IMR-90 (cell line): ENCODE data around the gene FER. TPM values are rescaled to one million over a fixed set of nuclear protein-coding genes. Genes with fewer than 3 reads are reported as not detected.

ENCODE experiments used
- ATAC-seq: fragments of 200-7000 bp; cut with Tn5 transposase; 2 replicates; pipeline ENCODE4 v1.9.1; 2020; ENCODE audit warnings: low read depth, mild to moderate bottlenecking, moderate library complexity
- BruUV-seq: library from RNA; stranded (reverse); fragments of 400-500 nt; replicated peaks from 2 replicates; lab custom pipeline; 2021; lab: Mats Ljungman, UMichigan
- CTCF ChIA-PET: fragments of 300-600 bp; formaldehyde crosslinking; extraction: SDS; loops from one replicate; lab custom pipeline; 2021; ENCODE audit warnings: antibody characterized with exemption; lab: Yijun Ruan, JAX
- POLR2A ChIA-PET: fragments of 300-600 bp; sonication (Branson Sonifier 250); formaldehyde crosslinking; loops from one replicate; lab custom pipeline; 2022; ENCODE audit warnings: antibody characterized with exemption; ENCODE audit not compliant: unreplicated experiment; lab: Charles Lee
- DNase-seq: peaks from one replicate; pipeline ENCODE4 v3.0.0; 2013
- H2AFZ ChIP-seq: replicated peaks from 2 replicates; pipeline ENCODE3; 2013; ENCODE audit warnings: low read length, mild to moderate bottlenecking; ENCODE audit not compliant: poor library complexity
- H2AK5ac ChIP-seq: 2 replicates; pipeline ENCODE4 v1.6.1; 2013; ENCODE audit warnings: low read depth, low read length, inconsistent platforms
- H2AK9ac ChIP-seq: replicated peaks from 2 replicates; pipeline ENCODE3; 2013; ENCODE audit warnings: mild to moderate bottlenecking, low read depth, low read length, moderate library complexity; ENCODE audit not compliant: poor library complexity
- H2BK120ac ChIP-seq: 2 replicates; pipeline ENCODE4 v1.6.1; 2013; ENCODE audit warnings: low read depth, low read length, inconsistent platforms
- H2BK15ac ChIP-seq: 3 replicates; pipeline ENCODE4 v1.6.1; 2013; ENCODE audit warnings: low read depth, low read length, inconsistent platforms
- H2BK20ac ChIP-seq: 2 replicates; pipeline ENCODE4 v1.6.1; 2013; ENCODE audit warnings: low read depth, mild to moderate bottlenecking, inconsistent platforms, low read length, moderate library complexity
- H2BK5ac ChIP-seq: 2 replicates; pipeline ENCODE4 v1.6.1; 2013; ENCODE audit warnings: mild to moderate bottlenecking, low read depth, low read length, inconsistent platforms; ENCODE audit not compliant: poor library complexity, severe bottlenecking
- H3K14ac ChIP-seq: replicated peaks from 2 replicates; pipeline ENCODE4 v1.6.1; 2013; ENCODE audit warnings: low read depth, low read length, inconsistent platforms
- H3K18ac ChIP-seq: 2 replicates; pipeline ENCODE4 v1.6.1; 2013; ENCODE audit warnings: low read depth, low read length, control low read depth
- H3K23ac ChIP-seq: 2 replicates; pipeline ENCODE4 v1.6.1; 2013; ENCODE audit warnings: low read depth, low read length, inconsistent platforms
- H3K27ac ChIP-seq: 2 replicates; pipeline ENCODE4 v1.5.1; 2013; ENCODE audit warnings: mild to moderate bottlenecking, control low read depth, low read length; ENCODE audit not compliant: insufficient read depth
- H3K27me3 ChIP-seq: 2 replicates; pipeline ENCODE4 v1.6.1; 2013; ENCODE audit warnings: low read length; ENCODE audit not compliant: control insufficient read depth, insufficient read depth
- H3K36me3 ChIP-seq: 2 replicates; pipeline ENCODE4 v1.6.1; 2013; ENCODE audit warnings: low read length, mixed read lengths; ENCODE audit not compliant: control insufficient read depth, insufficient read depth
- H3K4ac ChIP-seq: 2 replicates; pipeline ENCODE4 v1.6.1; 2013; ENCODE audit warnings: low read depth, low read length, inconsistent platforms
- H3K4me1 ChIP-seq: 2 replicates; pipeline ENCODE4 v1.6.1; 2013; ENCODE audit warnings: low read length, mixed read lengths; ENCODE audit not compliant: control insufficient read depth, insufficient read depth
- H3K4me2 ChIP-seq: 2 replicates; pipeline ENCODE4 v1.6.1; 2013; ENCODE audit warnings: low read depth, mild to moderate bottlenecking, control low read depth, low read length, moderate library complexity
- H3K4me3 ChIP-seq: 2 replicates; pipeline ENCODE4 v1.5.1; 2013; ENCODE audit warnings: low read depth, mild to moderate bottlenecking, control low read depth, low read length, moderate library complexity; ENCODE audit not compliant: insufficient read depth
- H3K56ac ChIP-seq: 2 replicates; pipeline ENCODE4 v1.6.1; 2013; ENCODE audit warnings: low read length, inconsistent platforms; ENCODE audit not compliant: insufficient read depth; ENCODE audit errors: extremely low read depth
- H3K79me1 ChIP-seq, 2 experiments: 2 replicates each; pipeline ENCODE4 v1.6.1; 2013; ENCODE audit warnings: low read length in 2 of 2, inconsistent platforms in 1 of 2, low read depth in 1 of 2
- H3K9ac ChIP-seq: 2 replicates; pipeline ENCODE4 v1.6.1; 2013; ENCODE audit warnings: low read depth, low read length, control low read depth
- H3K9me1 ChIP-seq: 2 replicates; pipeline ENCODE4 v1.6.1; 2013; ENCODE audit warnings: low read length, inconsistent platforms; ENCODE audit not compliant: insufficient read depth
- H3K9me3 ChIP-seq: 2 replicates; pipeline ENCODE4 v1.6.1; 2013; ENCODE audit warnings: low read length; ENCODE audit not compliant: control insufficient read depth, insufficient read depth
- H4K20me1 ChIP-seq: 2 replicates; pipeline ENCODE4 v1.6.1; 2013; ENCODE audit warnings: low read length, inconsistent platforms; ENCODE audit not compliant: insufficient read depth
- H4K5ac ChIP-seq: 2 replicates; pipeline ENCODE4 v1.6.1; 2013; ENCODE audit warnings: mild to moderate bottlenecking, low read depth, low read length, control low read depth
- H4K8ac ChIP-seq, 2 experiments: 2 replicates each; pipeline ENCODE4 v1.6.1; 2013; ENCODE audit warnings: low read depth in 2 of 2, low read length in 2 of 2, control low read depth in 1 of 2, inconsistent platforms in 1 of 2
- H4K91ac ChIP-seq: 2 replicates; pipeline ENCODE4 v1.6.1; 2013; ENCODE audit warnings: low read depth, low read length, inconsistent platforms; ENCODE audit not compliant: insufficient read depth
- CEBPB ChIP-seq: IDR thresholded peaks from 2 replicates; pipeline ENCODE4 v1.6.1; 2012; ENCODE audit warnings: low read depth, low read length, improper control_type of control experiment
- CHD1 ChIP-seq: IDR thresholded peaks from 2 replicates; pipeline ENCODE4 v1.6.1; 2012; ENCODE audit warnings: low read depth, low read length, improper control_type of control experiment
- FOS ChIP-seq: fragments of 150-350 bp; IDR thresholded peaks from 2 replicates; pipeline ENCODE4 v1.6.1; 2016; ENCODE audit warnings: low read depth, low read length
- MAFK ChIP-seq: IDR thresholded peaks from 2 replicates; pipeline ENCODE4 v1.6.1; 2012; ENCODE audit warnings: low read depth, low read length, improper control_type of control experiment
- MAZ ChIP-seq: IDR thresholded peaks from 2 replicates; pipeline ENCODE4 v1.6.1; 2012; ENCODE audit warnings: low read depth, mild to moderate bottlenecking, low read length, improper control_type of control experiment, moderate library complexity, borderline replicate concordance
- MXI1 ChIP-seq: IDR thresholded peaks from 2 replicates; pipeline ENCODE4 v1.6.1; 2012; ENCODE audit warnings: low read depth, mild to moderate bottlenecking, low read length, moderate library complexity, borderline replicate concordance
- NFE2L2 ChIP-seq: fragments of 150-350 bp; IDR thresholded peaks from 2 replicates; pipeline ENCODE4 v1.6.1; 2016; ENCODE audit warnings: low read depth, mild to moderate bottlenecking, low read length
- POLR2A ChIP-seq: IDR thresholded peaks from 2 replicates; pipeline ENCODE4 v1.6.1; 2012; ENCODE audit warnings: mild to moderate bottlenecking, low read depth, low read length
- RAD21 ChIP-seq: IDR thresholded peaks from 2 replicates; pipeline ENCODE4 v1.6.1; 2012; ENCODE audit warnings: low read length, improper control_type of control experiment
- RCOR1 ChIP-seq: IDR thresholded peaks from 2 replicates; pipeline ENCODE4 v1.6.1; 2012; ENCODE audit warnings: mild to moderate bottlenecking, low read length, improper control_type of control experiment; ENCODE audit not compliant: insufficient replicate concordance
- RFX5 ChIP-seq: IDR thresholded peaks from 2 replicates; pipeline ENCODE4 v1.8.0; 2012; ENCODE audit warnings: low read depth, mild to moderate bottlenecking, low read length, moderate library complexity
- SMC3 ChIP-seq: fragments of 150-350 bp; IDR thresholded peaks from 2 replicates; pipeline ENCODE4 v1.6.1; 2016; ENCODE audit warnings: low read depth, mild to moderate bottlenecking, antibody characterized with exemption, low read length, moderate library complexity
- WGBS, 2 experiments: methylation state at CpG; one replicate each; pipeline versions ENCODE4 v1.1.5 to v1.1.7; 2013; ENCODE audit warnings: missing lambda C conversion rate in 2 of 2; ENCODE audit not compliant: insufficient read length in 1 of 2; ENCODE audit errors: extremely low coverage in 2 of 2; 5-methylcytosine and 5-hydroxymethylcytosine counted together
- dilution Hi-C: fragments of 300-500 bp; cut with HindIII; formaldehyde crosslinking; loops from one replicate; pipeline ENCODE4 v1.14.3; 2018; ENCODE audit warnings: low sequenced_read_pairs; ENCODE audit not compliant: unreplicated experiment
- in situ Hi-C: fragments of 300-500 bp; cut with MboI; formaldehyde crosslinking; loops from 3 replicates; pipeline ENCODE4 v1.14.3; 2019; ENCODE audit warnings: low sequenced_read_pairs, inconsistent platforms, mixed read lengths
- intact Hi-C: fragments of 100-400 bp; cut with micrococcal nuclease; formaldehyde crosslinking; loops from 2 replicates; pipeline ENCODE4 v1.10.0; 2022
- polyA plus RNA-seq, 3 experiments: library from polyadenylated mRNA; depleted of rRNA; stranded (reverse); fragments of >200 nt; gene quantifications; 2 replicates each; pipeline ENCODE4 v1.2.3, GENCODE V29; 2012; ENCODE audit warnings: low replicate concordance in 1 of 3
- total RNA-seq: library from RNA; depleted of rRNA; stranded (reverse); fragments of >200 nt; gene quantifications from 2 replicates; pipeline ENCODE4 v1.2.3, GENCODE V29; 2012
- TF ChIP-seq, protein P1 (sequence below): conservative IDR thresholded peaks from 2 replicates; pipeline ENCODE4 v1.5.1; 2012; ENCODE audit warnings: mild to moderate bottlenecking, low read depth, low read length, improper control_type of control experiment
- TF ChIP-seq, protein P2 (sequence below): fragments of 150-350 bp; IDR thresholded peaks from 2 replicates; pipeline ENCODE4 v1.6.1; 2016; ENCODE audit warnings: low read depth, mild to moderate bottlenecking, low read length, moderate library complexity, borderline replicate concordance
- TF ChIP-seq, protein P3 (sequence below): fragments of 150-350 bp; IDR thresholded peaks from 2 replicates; pipeline ENCODE4 v1.6.1; 2017; ENCODE audit warnings: mild to moderate bottlenecking, antibody characterized with exemption, low read length, low read depth

The FER gene
- total and polyA plus RNA-seq, 2 of the 4 experiments (the other 2 are of a cell fraction), result 3.5 to 32.4 TPM

DNA sequence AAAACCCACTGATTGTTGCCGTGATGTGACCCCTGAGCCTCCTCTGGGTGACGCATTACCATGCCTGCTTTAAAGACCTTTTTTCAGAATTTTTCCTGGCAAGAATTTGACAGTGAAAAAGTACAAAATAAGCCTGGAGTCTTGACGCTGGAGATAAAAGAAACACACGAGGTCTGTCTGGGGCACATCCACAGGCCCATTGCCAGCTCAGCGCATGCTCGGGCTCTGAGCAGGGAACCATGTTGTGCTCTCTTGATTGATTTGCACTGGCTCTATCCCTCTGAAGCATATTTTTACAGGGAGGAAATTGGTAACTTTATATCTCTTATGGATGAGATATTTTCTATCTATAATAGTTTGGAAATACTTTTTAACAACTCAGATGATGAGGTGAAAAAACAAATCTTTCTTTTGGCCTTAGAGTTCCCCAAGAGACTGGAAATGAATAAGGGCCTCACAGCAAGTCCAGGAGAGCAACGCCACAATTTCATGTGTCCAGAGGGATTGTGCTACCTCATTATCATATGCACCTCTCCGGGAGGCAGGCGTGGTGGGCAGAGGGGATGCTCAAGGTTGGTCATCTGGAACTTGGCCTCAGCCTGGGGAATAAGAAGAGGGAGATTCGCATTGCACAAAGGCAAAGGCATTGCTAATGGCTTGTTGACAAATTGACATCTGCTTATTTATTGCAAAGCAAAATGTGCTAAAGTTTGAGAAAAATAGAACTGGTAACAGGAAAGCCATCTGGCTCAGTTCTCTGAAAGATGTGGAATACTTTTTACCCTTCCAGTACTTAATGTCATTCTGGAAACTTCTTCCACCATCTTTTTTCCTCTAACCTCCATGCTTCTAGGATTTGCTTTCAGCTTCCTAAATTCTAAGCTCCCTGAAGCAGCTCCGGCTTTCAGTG, 478.3 kb downstream of the FER start:
- Histone ChIP-seq H2BK120ac (no peak overlapping the region), H3K9me3 (no peaks in the 10 kb centered on the region), H3K4me1 (no peaks in the 10 kb centered on the region), H4K20me1 (no peaks in the 10 kb centered on the region), H3K27ac (no peak overlapping the region), H3K36me3 (no peaks in the 10 kb centered on the region), H3K4ac (no peak overlapping the region), H3K4me2 (no peak overlapping the region), H2BK20ac (no peak overlapping the region), H3K9ac (no peak overlapping the region), H4K91ac (no peak overlapping the region), H2AK9ac (no peak overlapping the region), H4K8ac (no peak overlapping the region), H2BK15ac (no peak overlapping the region), H3K9me1 (no peaks in the 10 kb centered on the region; the same call in 1 of the 2 replicates), H3K18ac (no peak overlapping the region), H3K27me3 (no peaks in the 10 kb centered on the region; the same call in none of the 2 replicates), H2AFZ (peak overlapping the region; percentile 10), H4K5ac (no peak overlapping the region), H2BK5ac (no peak overlapping the region), H3K14ac (no peak overlapping the region), H3K23ac (no peak overlapping the region), H3K4me3 (no peak overlapping the region), H3K56ac (no peak overlapping the region), H2AK5ac (no peak overlapping the region), H3K79me1 (no peaks in the 10 kb centered on the region)
- ChIA-PET POLR2A (no interaction called here), CTCF (no interaction called here)
- no peak; the same call in 1 of the 2 replicates for ATAC-seq
- intact Hi-C loops, result no loop called here
- WGBS, 2 experiments, result 49% methylated on average over 3 of the region's 11 CpGs; no CpG with 5 or more reads in 1 of the 2 experiments
- DNase-seq, result no peak
- in situ Hi-C loops, result no loop called here
- dilution Hi-C loops, result no loop called here
- no TSS peak for BruUV-seq
- TF ChIP-seq FOS (no peak), POLR2A (no peak), NFE2L2 (no peak), MXI1 (no peak), RCOR1 (no peak), RFX5 (no peak), SMC3 (no peak), CHD1 (no peak), MAZ (no peak), MAFK (no peak), CEBPB (no peak), RAD21 (no peak)
- TF ChIP-seq, protein P1, sequence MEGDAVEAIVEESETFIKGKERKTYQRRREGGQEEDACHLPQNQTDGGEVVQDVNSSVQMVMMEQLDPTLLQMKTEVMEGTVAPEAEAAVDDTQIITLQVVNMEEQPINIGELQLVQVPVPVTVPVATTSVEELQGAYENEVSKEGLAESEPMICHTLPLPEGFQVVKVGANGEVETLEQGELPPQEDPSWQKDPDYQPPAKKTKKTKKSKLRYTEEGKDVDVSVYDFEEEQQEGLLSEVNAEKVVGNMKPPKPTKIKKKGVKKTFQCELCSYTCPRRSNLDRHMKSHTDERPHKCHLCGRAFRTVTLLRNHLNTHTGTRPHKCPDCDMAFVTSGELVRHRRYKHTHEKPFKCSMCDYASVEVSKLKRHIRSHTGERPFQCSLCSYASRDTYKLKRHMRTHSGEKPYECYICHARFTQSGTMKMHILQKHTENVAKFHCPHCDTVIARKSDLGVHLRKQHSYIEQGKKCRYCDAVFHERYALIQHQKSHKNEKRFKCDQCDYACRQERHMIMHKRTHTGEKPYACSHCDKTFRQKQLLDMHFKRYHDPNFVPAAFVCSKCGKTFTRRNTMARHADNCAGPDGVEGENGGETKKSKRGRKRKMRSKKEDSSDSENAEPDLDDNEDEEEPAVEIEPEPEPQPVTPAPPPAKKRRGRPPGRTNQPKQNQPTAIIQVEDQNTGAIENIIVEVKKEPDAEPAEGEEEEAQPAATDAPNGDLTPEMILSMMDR, result no peak
- TF ChIP-seq, protein P2, sequence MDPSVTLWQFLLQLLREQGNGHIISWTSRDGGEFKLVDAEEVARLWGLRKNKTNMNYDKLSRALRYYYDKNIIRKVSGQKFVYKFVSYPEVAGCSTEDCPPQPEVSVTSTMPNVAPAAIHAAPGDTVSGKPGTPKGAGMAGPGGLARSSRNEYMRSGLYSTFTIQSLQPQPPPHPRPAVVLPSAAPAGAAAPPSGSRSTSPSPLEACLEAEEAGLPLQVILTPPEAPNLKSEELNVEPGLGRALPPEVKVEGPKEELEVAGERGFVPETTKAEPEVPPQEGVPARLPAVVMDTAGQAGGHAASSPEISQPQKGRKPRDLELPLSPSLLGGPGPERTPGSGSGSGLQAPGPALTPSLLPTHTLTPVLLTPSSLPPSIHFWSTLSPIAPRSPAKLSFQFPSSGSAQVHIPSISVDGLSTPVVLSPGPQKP, result no peak
- TF ChIP-seq, protein P3, sequence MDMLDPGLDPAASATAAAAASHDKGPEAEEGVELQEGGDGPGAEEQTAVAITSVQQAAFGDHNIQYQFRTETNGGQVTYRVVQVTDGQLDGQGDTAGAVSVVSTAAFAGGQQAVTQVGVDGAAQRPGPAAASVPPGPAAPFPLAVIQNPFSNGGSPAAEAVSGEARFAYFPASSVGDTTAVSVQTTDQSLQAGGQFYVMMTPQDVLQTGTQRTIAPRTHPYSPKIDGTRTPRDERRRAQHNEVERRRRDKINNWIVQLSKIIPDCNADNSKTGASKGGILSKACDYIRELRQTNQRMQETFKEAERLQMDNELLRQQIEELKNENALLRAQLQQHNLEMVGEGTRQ, result no peak
